RWPE2 (cell line): ENCODE results near the gene PATJ.
"Not testable (repeated sequence)": the region's sequence is repeated elsewhere in the genome, so short reads cannot be mapped to it uniquely, and the experiment has no call there.

Source experiments
- ATAC-seq: fragments of 200-7000 bp; cut with Tn5 transposase; 3 replicates; pipeline ENCODE4 v1.9.1; 2021; ENCODE audit warnings: low read depth
- DNase-seq: peaks from one replicate; pipeline ENCODE4 v3.0.0-alpha.2; 2020; ENCODE audit warnings: low spot score
- H3K27ac ChIP-seq: fragments of 450-650 bp; 2 replicates; pipeline ENCODE4 v1.5.1; 2017; ENCODE audit warnings: mild to moderate bottlenecking; ENCODE audit not compliant: poor library complexity, severe bottlenecking
- H3K27me3 ChIP-seq: fragments of 250-450 bp; sonication (Bioruptor Pico); 2 replicates; pipeline ENCODE4 v1.5.1; 2021; ENCODE audit warnings: mild to moderate bottlenecking, moderate library complexity; ENCODE audit not compliant: insufficient read depth, poor library complexity, severe bottlenecking
- H3K36me3 ChIP-seq: fragments of 250-450 bp; sonication (Bioruptor Pico); 2 replicates; pipeline ENCODE4 v1.5.1; 2020; ENCODE audit warnings: low read depth, mild to moderate bottlenecking, moderate library complexity
- H3K4me1 ChIP-seq: fragments of 250-450 bp; sonication (Bioruptor Pico); 2 replicates; pipeline ENCODE4 v1.5.1; 2021; ENCODE audit warnings: mild to moderate bottlenecking, moderate library complexity; ENCODE audit not compliant: insufficient read depth, poor library complexity, severe bottlenecking
- H3K4me3 ChIP-seq: fragments of 250-450 bp; sonication (Bioruptor Pico); 2 replicates; pipeline ENCODE4 v1.5.1; 2021; ENCODE audit warnings: mild to moderate bottlenecking, moderate library complexity; ENCODE audit not compliant: severe bottlenecking
- H3K9me3 ChIP-seq: fragments of 250-450 bp; sonication (Bioruptor Pico); 2 replicates; pipeline ENCODE4 v1.5.1; 2021; ENCODE audit warnings: mild to moderate bottlenecking, moderate library complexity; ENCODE audit not compliant: severe bottlenecking
- TF ChIP-seq, protein P1 (sequence below): fragments of 450-650 bp; IDR thresholded peaks from one replicate; pipeline ENCODE4 v1.5.1; 2017; ENCODE audit warnings: mild to moderate bottlenecking, moderate library complexity; ENCODE audit not compliant: poor library complexity, severe bottlenecking

Gene PATJ

DNA sequence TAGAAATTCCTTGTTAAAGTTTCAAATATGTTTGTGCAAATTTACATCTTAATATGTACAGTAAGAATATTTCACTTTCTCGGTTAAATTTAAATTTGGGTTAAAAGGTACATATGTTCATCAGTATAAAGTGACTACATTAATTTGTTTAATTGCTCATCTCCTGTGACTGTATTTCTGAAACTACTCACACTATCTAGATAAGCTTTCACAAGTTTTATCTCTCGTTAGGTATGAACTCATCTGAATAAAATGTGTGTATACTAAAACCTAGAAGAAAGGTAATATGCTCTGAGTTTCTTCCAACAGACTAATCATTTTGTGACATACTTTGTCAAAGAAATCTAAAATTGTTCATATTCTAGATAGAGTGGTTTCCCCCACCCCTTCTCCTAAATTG is 150.7 kb downstream of the PATJ start:
- H3K36me3 ChIP-seq: 0 out of 2 replicates have a peak, but pooled peaks cover 16% of the 10 kb centered on the region
- TF ChIP-seq, protein P1, sequence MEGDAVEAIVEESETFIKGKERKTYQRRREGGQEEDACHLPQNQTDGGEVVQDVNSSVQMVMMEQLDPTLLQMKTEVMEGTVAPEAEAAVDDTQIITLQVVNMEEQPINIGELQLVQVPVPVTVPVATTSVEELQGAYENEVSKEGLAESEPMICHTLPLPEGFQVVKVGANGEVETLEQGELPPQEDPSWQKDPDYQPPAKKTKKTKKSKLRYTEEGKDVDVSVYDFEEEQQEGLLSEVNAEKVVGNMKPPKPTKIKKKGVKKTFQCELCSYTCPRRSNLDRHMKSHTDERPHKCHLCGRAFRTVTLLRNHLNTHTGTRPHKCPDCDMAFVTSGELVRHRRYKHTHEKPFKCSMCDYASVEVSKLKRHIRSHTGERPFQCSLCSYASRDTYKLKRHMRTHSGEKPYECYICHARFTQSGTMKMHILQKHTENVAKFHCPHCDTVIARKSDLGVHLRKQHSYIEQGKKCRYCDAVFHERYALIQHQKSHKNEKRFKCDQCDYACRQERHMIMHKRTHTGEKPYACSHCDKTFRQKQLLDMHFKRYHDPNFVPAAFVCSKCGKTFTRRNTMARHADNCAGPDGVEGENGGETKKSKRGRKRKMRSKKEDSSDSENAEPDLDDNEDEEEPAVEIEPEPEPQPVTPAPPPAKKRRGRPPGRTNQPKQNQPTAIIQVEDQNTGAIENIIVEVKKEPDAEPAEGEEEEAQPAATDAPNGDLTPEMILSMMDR: no peak

DNA sequence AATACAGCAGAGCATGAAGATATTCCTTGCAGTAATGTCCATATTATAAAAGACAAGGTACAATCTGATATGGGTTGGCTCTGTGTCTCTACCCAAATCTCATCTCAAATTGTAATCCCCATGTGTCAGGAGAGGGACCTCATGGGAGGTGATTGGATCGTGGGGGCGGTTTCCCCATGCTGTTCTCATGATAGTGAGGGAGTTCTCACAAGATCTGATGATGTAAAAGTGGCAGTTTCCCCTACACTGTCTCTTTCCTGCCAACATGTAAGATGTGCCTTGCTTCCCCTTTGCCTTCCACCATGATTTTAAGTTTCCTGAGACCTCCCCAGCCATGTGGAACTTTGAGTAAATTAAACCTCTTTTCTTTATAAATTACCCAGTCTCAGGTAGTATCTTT is 152.0 kb downstream of the PATJ start:
- H3K4me3 ChIP-seq, H3K9me3 ChIP-seq, H3K4me1 ChIP-seq, ATAC-seq, H3K27me3 ChIP-seq, H3K27ac ChIP-seq, DNase-seq: not testable (repeated sequence)
- H3K36me3 ChIP-seq: peaks cover 22% of the 10 kb centered on the region

More for the DNA sequence above, 150.7 kb downstream of the PATJ start:
- H3K27ac ChIP-seq: no peak overlapping the region
- no peaks in the 10 kb centered on the region for H3K9me3 ChIP-seq
- no peak for DNase-seq
- no peaks in the 10 kb centered on the region for H3K4me1 ChIP-seq
- no peak for ATAC-seq
- no peak overlapping the region for H3K4me3 ChIP-seq
- H3K27me3 ChIP-seq: no peaks in the 10 kb centered on the region

DNA sequence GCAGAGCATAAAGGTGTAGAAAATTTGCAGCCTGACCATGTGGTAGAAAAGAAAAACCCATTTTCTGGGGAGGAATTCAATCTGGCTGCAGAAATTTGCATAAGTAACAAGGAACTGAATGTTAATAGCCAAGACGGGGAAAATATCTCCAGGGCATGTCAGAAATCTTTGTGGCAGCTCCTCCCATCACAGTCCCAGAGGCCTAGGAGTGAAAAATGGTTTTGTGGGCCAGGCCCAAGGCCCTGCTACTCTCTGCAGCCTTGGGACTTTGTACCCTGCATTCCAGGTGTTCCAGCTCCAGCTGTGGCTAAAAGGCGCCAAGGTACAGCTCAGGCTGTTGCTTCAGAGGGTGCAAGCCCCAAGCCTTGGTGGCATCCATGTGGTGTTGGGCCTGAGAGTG is 152.9 kb downstream of the PATJ start:
- DNase-seq: no peak

DNA sequence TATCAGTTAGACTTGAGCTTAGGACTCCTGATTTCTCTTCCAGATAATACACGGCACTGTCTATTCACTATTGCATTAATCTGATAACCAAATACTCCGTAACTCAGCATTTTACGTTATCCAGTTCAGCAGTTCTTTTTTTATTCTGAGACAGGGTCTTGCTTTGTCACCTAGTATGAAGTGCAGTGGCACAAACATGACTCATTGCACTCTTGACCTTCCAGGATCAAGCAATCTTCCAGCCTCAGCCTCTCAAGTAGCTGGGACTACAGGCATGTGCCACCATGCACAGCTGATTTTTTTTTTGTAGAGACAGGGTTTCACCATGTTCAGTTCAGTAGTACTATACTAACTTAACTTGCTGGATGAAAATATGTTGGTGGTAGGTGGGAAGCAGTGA is 156.4 kb downstream of the PATJ start:
- Histone ChIP-seq H3K4me3 (no peak overlapping the region), H3K27me3 (no peaks in the 10 kb centered on the region), H3K36me3 (peaks cover 27% of the 10 kb centered on the region), H3K9me3 (no peaks in the 10 kb centered on the region), H3K27ac (no peak overlapping the region), H3K4me1 (no peaks in the 10 kb centered on the region)
- ATAC-seq: no peak
- DNase-seq: no peak
- TF ChIP-seq, protein P1: no peak

More for the DNA sequence above, 152.9 kb downstream of the PATJ start:
- Histone ChIP-seq H3K4me3 (no peak overlapping the region), H3K27me3 (no peaks in the 10 kb centered on the region), H3K4me1 (no peaks in the 10 kb centered on the region), H3K36me3 (peaks cover 30% of the 10 kb centered on the region), H3K27ac (no peak overlapping the region), H3K9me3 (no peaks in the 10 kb centered on the region)
- TF ChIP-seq, protein P1: no peak
- ATAC-seq: no peak

DNA sequence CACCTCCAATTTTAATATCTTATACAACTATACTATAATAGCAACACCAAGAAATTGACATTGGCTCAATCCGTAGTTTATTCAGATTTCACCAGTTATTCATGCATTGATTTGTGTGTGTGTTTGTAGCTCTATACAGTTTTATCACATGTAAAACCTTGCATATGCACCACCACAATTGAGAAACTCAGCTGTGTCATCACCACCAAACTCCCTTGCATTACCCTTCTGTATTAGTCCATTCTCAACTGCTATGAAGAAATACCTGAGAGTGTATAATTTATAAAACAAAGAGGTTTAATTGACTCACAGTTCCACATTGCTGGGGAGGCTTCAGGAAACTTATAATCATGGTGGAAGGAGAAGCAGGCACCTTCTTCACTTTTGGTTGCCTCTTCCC is 162.1 kb downstream of the PATJ start:
- Histone ChIP-seq H3K36me3 (peaks cover 40% of the 10 kb centered on the region), H3K4me3 (no peak overlapping the region), H3K9me3 (no peaks in the 10 kb centered on the region), H3K27ac (no peak overlapping the region), H3K27me3 (no peaks in the 10 kb centered on the region), H3K4me1 (no peaks in the 10 kb centered on the region)
- DNase-seq: no peak
- ATAC-seq: no peak
- TF ChIP-seq, protein P1: no peak
